HCT116 (cell line): ENCODE measurements around the gene DHRSX.

ENCODE experiments used
- CBX3 ChIP-seq: IDR thresholded peaks from 2 replicates; pipeline ENCODE4 v1.6.1; 2012; ENCODE audit warnings: low read depth
- CEBPB ChIP-seq: IDR thresholded peaks from 2 replicates; pipeline ENCODE4 v1.6.1; 2012; ENCODE audit warnings: low read depth
- EZH2phosphoT487 ChIP-seq: fragments of 200-600 bp; IDR thresholded peaks from 2 replicates; pipeline ENCODE4 v1.6.1; 2018; ENCODE audit warnings: antibody characterized with exemption, borderline replicate concordance
- FOSL1 ChIP-seq: IDR thresholded peaks from 2 replicates; pipeline ENCODE4 v1.6.1; 2012; ENCODE audit warnings: low read depth
- POLR2A ChIP-seq: IDR thresholded peaks from 2 replicates; pipeline ENCODE4 v1.7.0; 2011; ENCODE audit warnings: borderline replicate concordance; ENCODE audit not compliant: insufficient read depth, insufficient read length; ENCODE audit errors: extremely low read depth
- RAD21 ChIP-seq: IDR thresholded peaks from 2 replicates; pipeline ENCODE4 v1.6.1; 2012; ENCODE audit warnings: low read depth, mild to moderate bottlenecking
- TF ChIP-seq, protein P1 (sequence below), 3 experiments: fragments of 200-600 bp in 1 of 3; sonication (generic) in 1 of 3; IDR thresholded peaks in 2 of 3; conservative IDR thresholded peaks in 1 of 3; 2 replicates each; pipeline ENCODE4 v1.5.1; 2012 to 2017; ENCODE audit warnings: low read depth in 2 of 3, low read length in 2 of 3, antibody characterized with exemption in 1 of 3, borderline replicate concordance in 1 of 3, control low read depth in 1 of 3, mild to moderate bottlenecking in 1 of 3, mixed read lengths in 1 of 3, mixed run types in 1 of 3, moderate library complexity in 1 of 3; ENCODE audit not compliant: insufficient read depth in 1 of 3
- TF ChIP-seq, protein P2 (sequence below): IDR thresholded peaks from 2 replicates; pipeline ENCODE4 v1.6.1; 2012
- TF ChIP-seq, protein P3 (sequence below): IDR thresholded peaks from 2 replicates; pipeline ENCODE4 v1.6.1; 2011; ENCODE audit warnings: mild to moderate bottlenecking, low read length, moderate library complexity; ENCODE audit not compliant: insufficient replicate concordance; ENCODE audit errors: extremely low read depth
- TF ChIP-seq, protein P4 (sequence below): IDR thresholded peaks from 2 replicates; pipeline ENCODE4 v1.6.1; 2012

DNA sequence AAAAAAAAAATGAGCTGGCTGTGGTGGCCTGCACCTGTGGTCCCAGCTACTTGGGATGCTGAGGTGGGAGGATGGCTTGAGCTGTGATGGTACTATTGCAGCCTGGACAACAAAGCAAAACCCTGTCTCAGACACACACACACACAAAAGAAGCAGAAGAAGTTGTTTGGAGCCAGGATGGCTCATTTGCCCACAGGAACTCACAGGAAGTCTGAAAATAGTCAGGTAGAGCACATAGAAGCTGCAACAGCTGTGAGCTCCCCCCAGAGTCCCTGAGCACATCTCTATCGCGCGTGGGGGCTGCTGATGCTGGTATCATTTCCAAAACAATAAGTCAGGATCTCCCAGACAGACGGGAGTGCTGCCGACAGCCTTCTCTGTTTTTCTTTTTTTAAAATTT, 13.4 kb upstream of the DHRSX start:
- no peak for TF ChIP-seq POLR2A
- no peak for TF ChIP-seq CEBPB
- TF ChIP-seq, protein P1, sequence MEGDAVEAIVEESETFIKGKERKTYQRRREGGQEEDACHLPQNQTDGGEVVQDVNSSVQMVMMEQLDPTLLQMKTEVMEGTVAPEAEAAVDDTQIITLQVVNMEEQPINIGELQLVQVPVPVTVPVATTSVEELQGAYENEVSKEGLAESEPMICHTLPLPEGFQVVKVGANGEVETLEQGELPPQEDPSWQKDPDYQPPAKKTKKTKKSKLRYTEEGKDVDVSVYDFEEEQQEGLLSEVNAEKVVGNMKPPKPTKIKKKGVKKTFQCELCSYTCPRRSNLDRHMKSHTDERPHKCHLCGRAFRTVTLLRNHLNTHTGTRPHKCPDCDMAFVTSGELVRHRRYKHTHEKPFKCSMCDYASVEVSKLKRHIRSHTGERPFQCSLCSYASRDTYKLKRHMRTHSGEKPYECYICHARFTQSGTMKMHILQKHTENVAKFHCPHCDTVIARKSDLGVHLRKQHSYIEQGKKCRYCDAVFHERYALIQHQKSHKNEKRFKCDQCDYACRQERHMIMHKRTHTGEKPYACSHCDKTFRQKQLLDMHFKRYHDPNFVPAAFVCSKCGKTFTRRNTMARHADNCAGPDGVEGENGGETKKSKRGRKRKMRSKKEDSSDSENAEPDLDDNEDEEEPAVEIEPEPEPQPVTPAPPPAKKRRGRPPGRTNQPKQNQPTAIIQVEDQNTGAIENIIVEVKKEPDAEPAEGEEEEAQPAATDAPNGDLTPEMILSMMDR (IDR thresholded peaks at IDR 0.05 in 2 of 3, conservative IDR thresholded peaks at IDR 0.05 in 1 of 3; ENCODE audit: borderline replicate concordance in 1 of 3, insufficient read depth in 1 of 3, low read depth in 2 of 3, low read length in 2 of 3), result no peak
- no peak for TF ChIP-seq CBX3
- TF ChIP-seq, protein P2, sequence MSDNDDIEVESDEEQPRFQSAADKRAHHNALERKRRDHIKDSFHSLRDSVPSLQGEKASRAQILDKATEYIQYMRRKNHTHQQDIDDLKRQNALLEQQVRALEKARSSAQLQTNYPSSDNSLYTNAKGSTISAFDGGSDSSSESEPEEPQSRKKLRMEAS, result no peak
- no peak for TF ChIP-seq EZH2phosphoT487
- TF ChIP-seq, protein P3, sequence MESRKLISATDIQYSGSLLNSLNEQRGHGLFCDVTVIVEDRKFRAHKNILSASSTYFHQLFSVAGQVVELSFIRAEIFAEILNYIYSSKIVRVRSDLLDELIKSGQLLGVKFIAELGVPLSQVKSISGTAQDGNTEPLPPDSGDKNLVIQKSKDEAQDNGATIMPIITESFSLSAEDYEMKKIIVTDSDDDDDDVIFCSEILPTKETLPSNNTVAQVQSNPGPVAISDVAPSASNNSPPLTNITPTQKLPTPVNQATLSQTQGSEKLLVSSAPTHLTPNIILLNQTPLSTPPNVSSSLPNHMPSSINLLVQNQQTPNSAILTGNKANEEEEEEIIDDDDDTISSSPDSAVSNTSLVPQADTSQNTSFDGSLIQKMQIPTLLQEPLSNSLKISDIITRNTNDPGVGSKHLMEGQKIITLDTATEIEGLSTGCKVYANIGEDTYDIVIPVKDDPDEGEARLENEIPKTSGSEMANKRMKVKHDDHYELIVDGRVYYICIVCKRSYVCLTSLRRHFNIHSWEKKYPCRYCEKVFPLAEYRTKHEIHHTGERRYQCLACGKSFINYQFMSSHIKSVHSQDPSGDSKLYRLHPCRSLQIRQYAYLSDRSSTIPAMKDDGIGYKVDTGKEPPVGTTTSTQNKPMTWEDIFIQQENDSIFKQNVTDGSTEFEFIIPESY, result no peak
- TF ChIP-seq FOSL1, result no peak
- TF ChIP-seq, protein P4, sequence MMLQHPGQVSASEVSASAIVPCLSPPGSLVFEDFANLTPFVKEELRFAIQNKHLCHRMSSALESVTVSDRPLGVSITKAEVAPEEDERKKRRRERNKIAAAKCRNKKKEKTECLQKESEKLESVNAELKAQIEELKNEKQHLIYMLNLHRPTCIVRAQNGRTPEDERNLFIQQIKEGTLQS, result no peak
- no peak for TF ChIP-seq RAD21
